Mesothelial cell of epicardium (in vitro differentiated cells): Measurements from ENCODE around the gene OR5B21. TPM values are rescaled to one million over a fixed set of nuclear protein-coding genes. Genes with fewer than 3 reads are reported as not detected.

Source experiments
- DNase-seq, 2 experiments: peaks; one replicate each; pipeline ENCODE4 v3.0.0; 2021; ENCODE audit warnings: low spot score in 2 of 2; ENCODE audit not compliant: unreplicated experiment in 2 of 2
- H3K27ac Mint-ChIP-seq: 2 replicates; pipeline ENCODE4 v1.8.0; 2021; ENCODE audit warnings: mixed read lengths
- H3K27me3 Mint-ChIP-seq: 2 replicates; pipeline ENCODE4 v1.8.0; 2021; ENCODE audit warnings: low read depth, mixed read lengths
- H3K36me3 Mint-ChIP-seq: 2 replicates; pipeline ENCODE4 v1.8.0; 2021; ENCODE audit warnings: mixed read lengths
- H3K4me1 Mint-ChIP-seq: 2 replicates; pipeline ENCODE4 v1.8.0; 2021; ENCODE audit warnings: mixed read lengths
- H3K4me3 Mint-ChIP-seq: 2 replicates; pipeline ENCODE4 v1.8.0; 2021; ENCODE audit warnings: mild to moderate bottlenecking, moderate library complexity, mixed read lengths
- H3K9me3 Mint-ChIP-seq: 2 replicates; pipeline ENCODE4 v1.8.0; 2021; ENCODE audit warnings: mixed read lengths
- CTCF ChIP-seq: fragments of 200-600 bp; sonication (generic); IDR thresholded peaks from one replicate; pipeline ENCODE4 v1.5.0; 2021; ENCODE audit warnings: antibody characterized with exemption; ENCODE audit not compliant: unreplicated experiment
- total RNA-seq: library from RNA; stranded (reverse); gene quantifications from 3 replicates; pipeline ENCODE4 v1.2.1, GENCODE V29; 2021

Gene OR5B21
- total RNA-seq, 1 donor from 2014 or later = not detected

GRCh38 chr11:58495906-58496305 lies 12.0 kb downstream of the OR5B21 start:
- no peak overlapping the region for H3K4me3 Mint-ChIP-seq
- H3K27ac Mint-ChIP-seq = no peak overlapping the region
- TF ChIP-seq CTCF = no peak
- H3K27me3 Mint-ChIP-seq = peaks cover 7% of the 10 kb centered on the region
- no peaks in the 10 kb centered on the region for H3K36me3 Mint-ChIP-seq
- H3K4me1 Mint-ChIP-seq = no peaks in the 10 kb centered on the region
- H3K9me3 Mint-ChIP-seq = no peaks in the 10 kb centered on the region
- DNase-seq = no peak

- no peak overlapping the region for H3K4me3 Mint-ChIP-seq
- H3K4me1 Mint-ChIP-seq = no peaks in the 10 kb centered on the region
- no peak overlapping the region for H3K27ac Mint-ChIP-seq
- H3K9me3 Mint-ChIP-seq = no peaks in the 10 kb centered on the region
- no peaks in the 10 kb centered on the region for H3K36me3 Mint-ChIP-seq
- no peak for DNase-seq
- no peak for TF ChIP-seq CTCF
- H3K27me3 Mint-ChIP-seq = peaks cover 1% of the 10 kb centered on the region
Observed at GRCh38 chr11:58494101-58494500, 13.8 kb downstream of the OR5B21 start.

DNA sequence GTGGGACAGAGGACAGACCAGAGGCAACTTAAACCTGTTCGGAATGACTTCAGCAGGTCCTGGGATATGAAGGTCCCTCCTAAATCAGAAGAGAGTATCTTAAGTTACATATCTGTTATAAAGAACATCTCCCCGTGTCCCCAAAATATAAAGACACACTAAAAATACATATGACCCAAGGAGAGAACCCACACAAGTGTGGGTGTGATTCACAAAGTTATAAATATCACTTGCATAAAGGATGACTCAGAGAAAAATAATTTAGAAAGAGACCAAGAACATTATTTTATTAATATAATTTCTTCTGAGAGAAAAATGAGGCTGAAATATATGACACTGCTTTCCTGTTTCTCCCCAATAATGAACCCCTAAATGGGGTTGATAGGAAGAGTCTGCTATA lies 14.2 kb downstream of the OR5B21 start:
- H3K27ac Mint-ChIP-seq = no peak overlapping the region
- no peak for TF ChIP-seq CTCF

DNA sequence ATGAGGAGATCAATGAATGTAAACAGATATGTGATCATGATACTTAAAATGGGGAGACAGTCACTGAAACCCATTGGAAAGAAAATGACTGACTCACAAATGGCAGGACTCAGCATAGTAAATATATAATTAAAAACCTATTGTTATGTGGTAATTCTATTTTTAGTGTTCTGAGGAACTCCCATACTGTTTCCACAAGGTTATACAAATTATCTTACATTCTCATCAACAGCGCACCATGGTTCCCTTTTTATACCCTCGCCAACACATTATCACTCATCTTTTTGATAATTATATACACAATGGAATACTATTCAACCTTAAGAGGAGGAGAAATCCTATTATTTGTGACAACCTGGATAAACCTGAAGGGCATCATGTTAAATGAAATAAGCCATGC lies 17.1 kb downstream of the OR5B21 start:
- H3K4me1 Mint-ChIP-seq = no peaks in the 10 kb centered on the region
- H3K36me3 Mint-ChIP-seq = no peaks in the 10 kb centered on the region
- no peak overlapping the region for H3K4me3 Mint-ChIP-seq
- no peaks in the 10 kb centered on the region for H3K9me3 Mint-ChIP-seq
- peaks cover 1% of the 10 kb centered on the region for H3K27me3 Mint-ChIP-seq
- TF ChIP-seq CTCF = no peak
- no peak for DNase-seq
- no peak overlapping the region for H3K27ac Mint-ChIP-seq

More for the DNA sequence above, 14.2 kb downstream of the OR5B21 start:
- Mint-ChIP-seq H3K9me3 (no peaks in the 10 kb centered on the region), H3K4me3 (no peak overlapping the region), H3K27me3 (peaks cover 1% of the 10 kb centered on the region), H3K4me1 (no peaks in the 10 kb centered on the region), H3K36me3 (no peaks in the 10 kb centered on the region)
- no peak for DNase-seq

DNA sequence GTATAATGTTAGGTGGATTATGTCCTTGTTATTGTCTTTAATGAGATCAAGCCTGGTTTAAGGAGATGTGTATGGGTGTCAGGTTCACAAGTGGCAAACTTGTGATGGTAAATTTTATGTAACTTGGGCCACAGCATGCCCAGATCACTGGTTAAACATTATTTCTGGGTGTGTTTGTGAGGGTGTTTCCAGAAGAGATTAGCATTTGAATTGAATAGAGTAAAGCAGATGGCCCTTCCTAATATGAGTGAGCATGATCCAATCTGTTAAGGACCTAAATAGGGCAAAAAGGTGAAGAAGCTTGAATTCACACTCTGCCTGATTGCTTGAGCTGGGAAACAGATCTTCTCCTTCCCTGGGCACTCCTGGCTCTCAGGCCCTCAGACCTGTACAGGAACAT lies 20.7 kb downstream of the OR5B21 start:
- no peak for DNase-seq
- no peaks in the 10 kb centered on the region for H3K9me3 Mint-ChIP-seq
- H3K4me3 Mint-ChIP-seq = no peak overlapping the region
- no peaks in the 10 kb centered on the region for H3K27me3 Mint-ChIP-seq
- no peaks in the 10 kb centered on the region for H3K36me3 Mint-ChIP-seq
- no peak overlapping the region for H3K27ac Mint-ChIP-seq
- H3K4me1 Mint-ChIP-seq = no peaks in the 10 kb centered on the region
- TF ChIP-seq CTCF = no peak

GRCh38 chr11:58485961-58486360 lies 21.9 kb downstream of the OR5B21 start:
- DNase-seq = no peak
- H3K9me3 Mint-ChIP-seq = no peaks in the 10 kb centered on the region

More at GRCh38 chr11:58485961-58486360, 21.9 kb downstream of the OR5B21 start:
- Mint-ChIP-seq H3K27ac (no peak overlapping the region), H3K36me3 (no peaks in the 10 kb centered on the region), H3K4me1 (no peaks in the 10 kb centered on the region), H3K4me3 (no peak overlapping the region), H3K27me3 (no peaks in the 10 kb centered on the region)
- no peak for TF ChIP-seq CTCF
